GM12892 (cell line): ENCODE measurements around the gene FAM237A.

Source experiments
- POLR2A ChIP-seq: IDR thresholded peaks from 2 replicates; pipeline ENCODE4 v1.6.1; 2011; ENCODE audit warnings: low read depth, low read length, control low read depth
- POLR2AphosphoS5 ChIP-seq: IDR thresholded peaks from 2 replicates; pipeline ENCODE4 v1.6.1; 2011; ENCODE audit warnings: low read depth, low read length, control low read depth
- TAF1 ChIP-seq: IDR thresholded peaks from 2 replicates; pipeline ENCODE4 v1.6.1; 2011; ENCODE audit warnings: low read depth, mild to moderate bottlenecking, control low read depth, low read length, borderline replicate concordance

- TF ChIP-seq TAF1 (no peak), POLR2AphosphoS5 (no peak), POLR2A (no peak)
These were observed 41.3 kb downstream of the FAM237A start for GRCh38 chr2:206683546-206683945.
